Keratinocyte (primary cell): ENCODE data around the gene ARID1B. TPM values are rescaled to one million over a fixed set of nuclear protein-coding genes. Genes with fewer than 3 reads are reported as not detected.

ENCODE experiments used
- DNase-seq: peaks from one replicate; pipeline ENCODE4 v3.0.0-alpha.2; 2011; ENCODE audit warnings: low read depth, missing footprints, low spot score
- FAIRE-seq: peaks from 2 replicates; lab custom pipeline; 2011; peaks lifted over from hg19 to GRCh38; lab: Jason Lieb, UNC
- H2AFZ ChIP-seq: 2 replicates; pipeline ENCODE4 v1.6.0; 2012; ENCODE audit warnings: low read length, control low read depth, inconsistent platforms; ENCODE audit not compliant: control insufficient read depth
- H3K27ac ChIP-seq: 2 replicates; pipeline ENCODE4 v1.5.1; 2011; ENCODE audit warnings: low read length; ENCODE audit not compliant: control insufficient read depth, insufficient read depth
- H3K27me3 ChIP-seq: 3 replicates; pipeline ENCODE4 v1.6.0; 2011; ENCODE audit warnings: low read length; ENCODE audit not compliant: control insufficient read depth, insufficient read depth; ENCODE audit errors: extremely low read depth
- H3K36me3 ChIP-seq, 2 experiments: 2 replicates in 1 of 2; 3 replicates in 1 of 2; pipeline ENCODE4 v1.5.1; 2011; ENCODE audit warnings: low read length in 2 of 2, mild to moderate bottlenecking in 1 of 2; ENCODE audit not compliant: control insufficient read depth in 2 of 2, insufficient read depth in 2 of 2; ENCODE audit errors: extremely low read depth in 1 of 2
- H3K4me1 ChIP-seq: 3 replicates; pipeline ENCODE4 v1.5.1; 2011; ENCODE audit warnings: low read length; ENCODE audit not compliant: control insufficient read depth, insufficient read depth; ENCODE audit errors: extremely low read depth
- H3K4me2 ChIP-seq: 3 replicates; pipeline ENCODE4 v1.6.0; 2011; ENCODE audit warnings: low read depth, low read length; ENCODE audit not compliant: control insufficient read depth, insufficient read depth; ENCODE audit errors: extremely low read depth
- H3K4me3 ChIP-seq, 3 experiments: fragments of 200-600 bp in 1 of 3; sonication (generic) in 1 of 3; 2 replicates in 2 of 3; 3 replicates in 1 of 3; pipeline ENCODE4 v1.5.1; 2011 to 2016; ENCODE audit warnings: low read length in 3 of 3, mild to moderate bottlenecking in 3 of 3, control low read depth in 2 of 3, inconsistent platforms in 1 of 3, low read depth in 1 of 3, mixed read lengths in 1 of 3, mixed run types in 1 of 3, moderate library complexity in 1 of 3; ENCODE audit not compliant: control insufficient read depth in 2 of 3, insufficient read depth in 2 of 3; ENCODE audit errors: extremely low read depth in 1 of 3
- H3K79me2 ChIP-seq: 2 replicates; pipeline ENCODE4 v1.6.0; 2012; ENCODE audit warnings: low read length; ENCODE audit not compliant: control insufficient read depth, insufficient read depth
- H3K9ac ChIP-seq: 3 replicates; pipeline ENCODE4 v1.6.0; 2011; ENCODE audit warnings: low read length; ENCODE audit not compliant: control insufficient read depth, insufficient read depth; ENCODE audit errors: extremely low read depth
- H3K9me1 ChIP-seq: 3 replicates; pipeline ENCODE4 v1.6.0; 2011; ENCODE audit warnings: low read length; ENCODE audit not compliant: control insufficient read depth, insufficient read depth; ENCODE audit errors: extremely low read depth
- H3K9me3 ChIP-seq: 2 replicates; pipeline ENCODE4 v1.5.1; 2012; ENCODE audit warnings: low read depth, low read length; ENCODE audit not compliant: control insufficient read depth
- H4K20me1 ChIP-seq: 3 replicates; pipeline ENCODE4 v1.6.0; 2011; ENCODE audit warnings: low read length; ENCODE audit not compliant: control insufficient read depth, insufficient read depth; ENCODE audit errors: extremely low read depth
- CTCF ChIP-seq, 3 experiments: IDR thresholded peaks in 1 of 3; conservative IDR thresholded peaks in 1 of 3; optimal IDR thresholded peaks in 1 of 3; 2 replicates in 2 of 3; 3 replicates in 1 of 3; pipeline versions ENCODE3 to v1.5.1; 2011; ENCODE audit warnings: low read length in 3 of 3, mild to moderate bottlenecking in 3 of 3, moderate library complexity in 2 of 3, control low read depth in 1 of 3, inconsistent platforms in 1 of 3; ENCODE audit not compliant: insufficient read depth in 2 of 3; ENCODE audit errors: extremely low read depth in 1 of 3
- EZH2 ChIP-seq: IDR thresholded peaks from one replicate; pipeline ENCODE4 v1.6.1; 2012; ENCODE audit warnings: inconsistent platforms, mild to moderate bottlenecking, low read length, moderate library complexity
- dilution Hi-C: fragments of 300-500 bp; cut with MboI; formaldehyde crosslinking; loops from one replicate; pipeline ENCODE4 v1.7.0; 2020; ENCODE audit warnings: low sequenced_read_pairs; ENCODE audit not compliant: extremely low pct_ligation_motif_present
- polyA plus RNA-seq, 5 experiments: library from polyadenylated mRNA; depleted of rRNA in 3 of 5; stranded (reverse) in 3 of 5; stranded (forward) in 1 of 5; unstranded in 1 of 5; fragments of >200 nt; gene quantifications; 1 replicate in 1 of 5; 2 replicates in 3 of 5; 3 replicates in 1 of 5; pipeline versions ENCODE4 v1.2.1 to v1.2.3, GENCODE V29; 2011 to 2012; ENCODE audit warnings: missing spikeins in 2 of 5, low read depth in 1 of 5, low replicate concordance in 1 of 5

The ARID1B gene
- polyA plus RNA-seq, 1 donor (not counting 4 experiments of a cell fraction or from before 2014, with no cell fraction given) = 14.9 TPM

DNA sequence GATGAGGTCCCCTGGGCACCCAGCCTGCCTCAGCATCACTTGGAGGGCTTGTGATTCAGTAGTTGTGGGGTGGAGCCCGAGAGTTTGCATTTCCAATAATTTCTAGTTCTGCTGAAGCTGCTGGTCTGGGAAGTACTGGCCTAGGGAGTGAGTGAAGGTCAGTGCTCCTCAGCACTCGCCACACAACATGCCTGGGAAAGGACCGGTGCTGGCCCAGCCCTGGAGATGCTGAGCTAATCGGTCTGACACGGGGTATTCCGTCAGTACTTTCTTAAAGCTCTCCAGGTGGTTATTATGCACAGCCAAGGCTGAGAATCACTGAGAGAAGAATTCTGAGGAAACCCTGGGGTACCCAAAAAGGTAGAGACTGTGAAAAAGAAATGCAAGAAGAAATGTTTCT lies 317.9 kb downstream of the ARID1B start:
- Histone ChIP-seq H3K9ac (no peak overlapping the region), H3K9me1 (no peaks in the 10 kb centered on the region), H2AFZ (no peak overlapping the region), H3K4me1 (no peaks in the 10 kb centered on the region), H3K27ac (no peak overlapping the region), H4K20me1 (no peaks in the 10 kb centered on the region), H3K4me2 (no peak overlapping the region), H3K9me3 (no peaks in the 10 kb centered on the region), H3K4me3 (no peak overlapping the region), H3K27me3 (no peaks in the 10 kb centered on the region), H3K79me2 (no peaks in the 10 kb centered on the region), H3K36me3 (no peaks in the 10 kb centered on the region)
- TF ChIP-seq EZH2 = no peak
- FAIRE-seq (no peak), DNase-seq (no peak)
- dilution Hi-C loops = no loop called here

- H2AFZ ChIP-seq = no peak overlapping the region
- FAIRE-seq = no peak
- H4K20me1 ChIP-seq = no peaks in the 10 kb centered on the region
- no peaks in the 10 kb centered on the region for H3K27me3 ChIP-seq
- H3K9me3 ChIP-seq = no peaks in the 10 kb centered on the region
- dilution Hi-C loops = no loop called here
- H3K27ac ChIP-seq = no peak overlapping the region
- H3K79me2 ChIP-seq = no peaks in the 10 kb centered on the region
- no peak overlapping the region for H3K9ac ChIP-seq
- TF ChIP-seq EZH2 = no peak
- TF ChIP-seq CTCF (optimal IDR thresholded peaks at IDR 0.05 in 1 of 3, IDR thresholded peaks at IDR 0.05 in 1 of 3, conservative IDR thresholded peaks at IDR 0.05 in 1 of 3; ENCODE audit: extremely low read depth in 1 of 3, insufficient read depth in 2 of 3, low read length in 3 of 3) = no peak
- DNase-seq = no peak
- H3K4me3 ChIP-seq = no peak overlapping the region
- no peak overlapping the region for H3K4me2 ChIP-seq
- H3K36me3 ChIP-seq = no peaks in the 10 kb centered on the region
- no peaks in the 10 kb centered on the region for H3K9me1 ChIP-seq
- H3K4me1 ChIP-seq = no peaks in the 10 kb centered on the region
These were observed 318.4 kb downstream of the ARID1B start for GRCh38 chr6:157095569-157095968.

- H3K9me3 ChIP-seq = no peaks in the 10 kb centered on the region
- no peak overlapping the region for H3K4me3 ChIP-seq
- H3K27me3 ChIP-seq = no peaks in the 10 kb centered on the region
- no peaks in the 10 kb centered on the region for H3K4me1 ChIP-seq
- DNase-seq (no peak), FAIRE-seq (no peak)
- no peaks in the 10 kb centered on the region for H4K20me1 ChIP-seq
- no peaks in the 10 kb centered on the region for H3K9me1 ChIP-seq
- H2AFZ ChIP-seq = no peak overlapping the region
- H3K9ac ChIP-seq = no peak overlapping the region
- H3K4me2 ChIP-seq = no peak overlapping the region
- dilution Hi-C loops = no loop called here
- TF ChIP-seq CTCF (optimal IDR thresholded peaks at IDR 0.05 in 1 of 3, IDR thresholded peaks at IDR 0.05 in 1 of 3, conservative IDR thresholded peaks at IDR 0.05 in 1 of 3; ENCODE audit: extremely low read depth in 1 of 3, insufficient read depth in 2 of 3, low read length in 3 of 3) (no peak), EZH2 (no peak)
- no peaks in the 10 kb centered on the region for H3K79me2 ChIP-seq
- no peak overlapping the region for H3K27ac ChIP-seq
- no peaks in the 10 kb centered on the region for H3K36me3 ChIP-seq
These were observed 318.9 kb downstream of the ARID1B start for GRCh38 chr6:157096105-157096504.
